ENCODE results near the gene OR52E1.

- TF ChIP-seq POLR2A (IDR thresholded peaks at IDR 0.05) (no peak), CTCF (IDR thresholded peaks at IDR 0.05) (no peak), EP300 (IDR thresholded peaks at IDR 0.05) (no peak)
These were observed 47.4 kb upstream of the OR52E1 start for GRCh38 chr11:5021996-5022395.

Measured in tibial nerve (tissue), 4 donors.